Ureter (tissue), 1 donor: ENCODE data around the gene ABCF2. TPM values are rescaled to one million over a fixed set of nuclear protein-coding genes. Genes with fewer than 3 reads are reported as not detected.

Experiments used
- DNase-seq: peaks from one replicate; pipeline ENCODE4 v3.0.0-alpha.2; 2020; ENCODE audit warnings: low spot score
- total RNA-seq: library from RNA; stranded (reverse); gene quantifications from one replicate; pipeline ENCODE4 v1.2.4, GENCODE V29; 2023
- donor health status: DM: yes; HTN: yes; CAD: no.

ABCF2 gene
- total RNA-seq, 1 donor from 2014 or later: 33.9 TPM

DNA sequence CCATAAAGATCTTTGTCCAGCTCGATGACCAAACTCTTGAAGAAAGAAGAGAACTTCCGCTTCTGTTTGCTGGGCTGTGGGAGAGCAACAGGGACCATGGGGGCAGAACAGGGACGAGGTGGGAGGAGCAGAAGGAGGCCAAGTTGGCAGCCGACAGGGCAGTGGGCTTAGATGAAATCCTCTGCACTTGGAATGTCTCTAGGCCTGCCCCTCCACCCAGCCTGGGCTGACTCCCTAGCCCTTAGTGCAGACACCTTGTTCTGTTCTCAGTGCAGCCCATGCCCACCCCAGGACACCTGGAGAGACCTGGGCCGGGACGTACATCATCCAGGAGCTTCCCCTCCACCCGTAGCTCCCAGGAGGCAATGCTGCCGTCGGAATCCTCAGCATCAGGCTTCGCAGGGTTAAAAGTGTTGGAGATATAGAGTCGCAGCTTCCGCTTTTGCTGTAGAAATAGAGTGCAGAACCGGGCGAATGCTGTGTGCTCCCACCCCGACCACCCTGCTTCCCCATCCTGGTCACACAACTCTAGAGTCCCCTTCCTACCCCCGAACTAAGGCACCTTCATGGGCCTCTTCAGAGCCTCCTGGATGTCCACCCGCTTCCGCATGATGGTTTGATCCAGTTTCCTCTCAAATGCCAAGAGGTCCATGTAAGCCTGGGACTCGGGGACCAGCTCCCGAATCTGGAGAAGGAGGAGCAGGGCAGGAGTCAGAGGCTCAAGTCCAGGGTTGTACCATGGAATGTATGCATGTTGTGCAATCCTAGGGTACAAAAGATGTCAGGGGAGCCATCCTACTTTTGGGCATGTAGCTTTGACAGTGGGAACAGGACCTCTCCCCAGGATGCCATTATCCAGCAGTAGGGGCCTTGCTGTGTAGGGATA is 15.4 kb upstream of the ABCF2 start:
- DNase-seq: no peak

DNA sequence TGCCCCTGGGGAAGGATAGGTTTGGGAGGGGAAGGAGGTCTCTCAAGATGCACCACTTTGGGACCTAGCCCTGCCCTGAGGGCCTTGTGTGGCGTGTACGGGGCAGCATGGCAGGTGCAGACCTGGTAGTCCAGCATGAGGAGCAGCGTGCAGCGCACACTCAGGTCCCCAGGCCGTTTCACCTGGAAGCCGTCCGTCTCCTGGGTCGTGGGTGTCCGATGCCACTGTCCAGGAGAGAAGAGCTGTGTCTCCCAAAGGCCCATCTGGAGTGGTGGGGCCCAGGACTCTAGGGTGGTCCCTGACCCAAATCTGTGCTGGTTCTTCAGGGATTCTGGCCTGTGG is 14.7 kb upstream of the ABCF2 start:
- no peak for DNase-seq

DNA sequence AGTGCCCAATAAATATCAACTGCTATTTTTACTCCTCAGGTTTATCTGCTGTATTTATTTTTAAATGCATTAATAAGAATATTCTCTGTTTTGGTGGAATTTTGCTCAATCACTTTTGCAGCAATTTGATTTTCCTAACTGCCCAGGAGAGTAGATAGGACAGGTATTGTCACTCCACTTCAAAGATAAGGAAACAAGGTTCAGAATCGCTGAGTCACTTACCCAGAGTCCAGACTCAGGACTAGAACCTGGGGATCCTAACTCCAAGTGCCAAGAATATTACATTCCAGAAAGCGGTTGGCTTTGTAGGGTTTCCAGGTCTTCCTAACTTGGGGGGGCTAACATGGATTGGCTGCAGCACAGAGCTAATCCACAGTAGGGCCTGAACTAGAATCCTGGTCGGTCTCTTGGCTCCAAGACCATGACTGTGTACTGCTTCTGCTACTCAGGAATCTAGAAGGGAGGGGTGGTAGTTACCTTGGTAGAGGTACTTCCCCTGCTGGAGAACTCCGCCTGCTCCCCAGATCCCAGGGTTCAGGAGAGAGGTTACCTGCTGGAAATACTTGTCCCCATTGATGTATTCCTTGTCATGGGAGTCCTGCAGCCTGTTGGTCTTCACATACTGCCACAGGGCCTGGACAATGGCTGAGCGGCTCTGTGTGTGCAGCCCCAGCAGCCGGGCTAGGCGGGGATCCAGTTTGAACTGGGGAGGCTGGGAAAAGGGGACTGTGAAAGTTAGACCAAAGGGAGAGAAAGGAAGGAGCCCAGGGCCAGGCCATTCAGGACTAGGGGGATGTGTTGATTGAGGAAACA is 14.1 kb upstream of the ABCF2 start:
- no peak for DNase-seq

DNA sequence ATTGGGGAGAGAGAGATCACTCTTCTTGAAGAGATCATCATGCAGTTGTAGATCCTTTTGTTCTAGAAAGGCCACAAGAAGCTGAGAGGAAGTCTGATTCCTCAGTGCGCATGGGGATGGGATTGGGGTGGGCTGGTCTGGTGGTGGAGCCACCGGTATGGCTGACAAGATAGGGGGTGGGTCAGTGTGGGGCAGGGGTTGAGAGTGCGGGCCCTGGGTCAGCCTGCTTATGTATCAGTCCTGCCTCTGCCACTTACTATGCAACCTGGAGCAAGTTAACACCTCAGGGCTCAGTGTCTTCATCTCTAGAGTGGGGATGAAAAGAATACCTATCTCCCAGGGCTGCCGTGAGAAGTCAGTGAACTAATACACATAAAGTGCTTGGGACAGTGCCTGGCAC is 13.5 kb upstream of the ABCF2 start:
- DNase-seq: no peak

DNA sequence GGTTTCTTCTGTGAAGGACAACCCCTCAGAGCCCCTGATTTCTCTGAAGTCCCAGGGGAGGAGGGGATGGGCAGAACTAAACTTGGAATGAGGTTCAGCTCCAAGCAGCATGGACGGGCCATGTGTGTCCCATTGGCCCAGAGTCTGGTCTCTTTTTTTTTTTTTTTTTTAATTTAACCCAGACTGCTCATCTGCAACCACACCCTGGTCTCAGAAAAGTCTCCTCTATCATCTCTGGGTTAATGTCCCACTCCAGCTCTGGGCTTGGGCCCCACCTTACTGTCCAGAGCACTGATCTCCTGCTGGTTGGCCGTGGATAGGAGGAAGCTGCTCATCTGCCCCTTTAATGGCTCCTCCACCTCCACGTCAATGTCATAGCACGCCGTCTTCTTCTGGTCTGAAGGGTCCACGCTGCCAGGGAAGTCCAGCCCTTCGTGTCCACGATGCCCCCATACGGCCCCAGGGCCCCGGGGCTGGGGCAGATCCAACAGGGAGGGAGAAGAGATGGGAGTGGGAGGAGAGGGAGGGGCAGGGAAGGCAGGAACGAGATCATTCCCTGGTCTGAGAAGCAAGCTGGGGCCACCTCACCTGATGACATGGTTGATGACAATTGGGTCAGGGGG is 12.9 kb upstream of the ABCF2 start:
- no peak for DNase-seq

DNA sequence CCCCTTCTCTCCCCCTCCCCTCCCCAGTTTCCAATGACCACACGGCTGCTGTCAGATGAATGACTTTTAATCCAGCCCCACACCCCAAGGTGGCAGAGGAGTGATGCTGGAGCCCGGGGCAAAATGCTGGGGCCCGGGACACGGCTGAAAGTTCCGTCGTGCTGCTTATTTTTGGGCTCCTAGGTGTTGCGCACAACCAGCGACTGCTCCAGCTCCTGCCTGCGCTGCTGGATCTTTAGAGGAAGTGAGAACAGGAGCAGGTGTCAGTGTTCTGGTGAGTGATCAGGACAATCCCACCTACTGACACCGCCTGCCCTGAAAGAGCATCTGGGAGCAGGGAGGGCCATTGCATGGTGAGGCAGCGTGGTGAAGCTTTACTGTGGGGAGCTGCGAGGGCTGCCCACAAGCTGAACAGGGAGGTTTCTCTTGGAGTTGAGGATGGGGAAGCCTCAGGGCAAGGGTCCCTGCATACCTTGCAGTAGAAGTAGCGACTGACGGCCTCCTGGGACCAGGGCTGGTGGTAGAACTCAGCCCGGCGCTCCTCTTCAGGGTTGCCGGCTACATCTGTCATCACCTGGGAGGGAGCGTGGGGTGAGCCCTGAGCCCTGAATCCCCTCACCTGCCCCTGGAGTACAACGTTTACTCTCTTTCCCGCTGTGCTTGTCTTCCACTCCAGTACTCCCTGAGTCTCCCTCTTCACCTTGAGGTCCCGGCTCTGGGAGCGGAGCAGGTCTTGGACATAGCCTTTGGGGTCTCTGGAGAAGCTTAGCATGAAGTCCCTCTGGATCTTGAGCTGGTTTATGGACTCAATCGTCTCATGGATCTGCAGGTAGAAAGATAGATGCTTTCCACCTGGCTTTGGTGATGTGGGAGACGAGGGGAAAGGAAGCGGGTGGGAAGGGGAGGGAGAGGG is 12.2 kb upstream of the ABCF2 start:
- no peak for DNase-seq

DNA sequence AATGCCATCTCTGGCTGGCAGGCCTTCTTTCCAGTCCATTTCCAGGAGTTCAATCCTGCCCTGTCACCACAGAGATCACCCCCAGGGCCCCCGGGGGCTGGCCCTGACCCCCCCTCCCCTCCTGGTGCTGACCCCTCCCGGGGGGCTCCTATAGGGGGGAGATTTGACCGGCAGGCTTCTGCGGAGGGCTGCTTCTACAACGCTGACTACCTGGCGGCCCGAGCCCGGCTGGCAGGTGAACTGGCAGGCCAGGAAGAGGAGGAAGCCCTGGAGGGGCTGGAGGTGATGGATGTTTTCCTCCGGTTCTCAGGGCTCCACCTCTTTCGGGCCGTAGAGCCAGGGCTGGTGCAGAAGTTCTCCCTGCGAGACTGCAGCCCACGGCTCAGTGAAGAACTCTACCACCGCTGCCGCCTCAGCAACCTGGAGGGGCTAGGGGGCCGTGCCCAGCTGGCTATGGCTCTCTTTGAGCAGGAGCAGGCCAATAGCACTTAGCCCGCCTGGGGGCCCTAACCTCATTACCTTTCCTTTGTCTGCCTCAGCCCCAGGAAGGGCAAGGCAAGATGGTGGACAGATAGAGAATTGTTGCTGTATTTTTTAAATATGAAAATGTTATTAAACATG is 11.3 kb upstream of the ABCF2 start:
- DNase-seq: no peak

DNA sequence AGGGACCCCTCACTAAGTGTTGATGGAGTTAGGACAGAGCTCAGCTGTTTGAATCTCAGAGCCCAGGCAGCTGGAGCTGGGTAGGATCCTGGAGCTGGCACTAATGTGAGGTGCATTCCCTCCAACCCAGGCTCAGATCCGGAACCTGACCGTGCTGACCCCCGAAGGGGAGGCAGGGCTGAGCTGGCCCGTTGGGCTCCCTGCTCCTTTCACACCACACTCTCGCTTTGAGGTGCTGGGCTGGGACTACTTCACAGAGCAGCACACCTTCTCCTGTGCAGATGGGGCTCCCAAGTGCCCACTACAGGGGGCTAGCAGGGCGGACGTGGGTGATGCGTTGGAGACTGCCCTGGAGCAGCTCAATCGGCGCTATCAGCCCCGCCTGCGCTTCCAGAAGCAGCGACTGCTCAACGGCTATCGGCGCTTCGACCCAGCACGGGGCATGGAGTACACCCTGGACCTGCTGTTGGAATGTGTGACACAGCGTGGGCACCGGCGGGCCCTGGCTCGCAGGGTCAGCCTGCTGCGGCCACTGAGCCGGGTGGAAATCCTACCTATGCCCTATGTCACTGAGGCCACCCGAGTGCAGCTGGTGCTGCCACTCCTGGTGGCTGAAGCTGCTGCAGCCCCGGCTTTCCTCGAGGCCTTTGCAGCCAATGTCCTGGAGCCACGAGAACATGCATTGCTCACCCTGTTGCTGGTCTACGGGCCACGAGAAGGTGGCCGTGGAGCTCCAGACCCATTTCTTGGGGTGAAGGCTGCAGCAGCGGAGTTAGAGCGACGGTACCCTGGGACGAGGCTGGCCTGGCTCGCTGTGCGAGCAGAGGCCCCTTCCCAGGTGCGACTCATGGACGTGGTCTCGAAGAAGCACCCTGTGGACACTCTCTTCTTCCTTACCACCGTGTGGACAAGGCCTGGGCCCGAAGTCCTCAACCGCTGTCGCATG is 10.5 kb upstream of the ABCF2 start:
- no peak for DNase-seq

DNA sequence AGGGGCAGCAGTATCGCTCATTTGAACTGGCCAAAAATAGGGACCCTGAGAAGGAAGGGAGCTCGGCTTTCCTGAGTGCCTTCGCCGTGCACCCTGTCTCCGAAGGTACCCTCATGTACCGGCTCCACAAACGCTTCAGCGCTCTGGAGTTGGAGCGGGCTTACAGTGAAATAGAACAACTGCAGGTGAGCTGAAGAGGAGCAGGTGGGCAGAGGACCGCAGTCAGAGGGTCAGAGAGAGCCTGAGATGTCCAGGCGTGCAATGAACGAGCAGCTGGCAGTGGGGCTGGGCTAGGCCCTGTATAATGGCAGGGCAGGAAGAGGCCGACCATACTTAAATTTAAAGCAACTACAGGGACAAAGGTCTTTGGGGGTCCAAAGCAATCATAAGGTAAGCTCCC is 9.4 kb upstream of the ABCF2 start:
- no peak for DNase-seq

DNA sequence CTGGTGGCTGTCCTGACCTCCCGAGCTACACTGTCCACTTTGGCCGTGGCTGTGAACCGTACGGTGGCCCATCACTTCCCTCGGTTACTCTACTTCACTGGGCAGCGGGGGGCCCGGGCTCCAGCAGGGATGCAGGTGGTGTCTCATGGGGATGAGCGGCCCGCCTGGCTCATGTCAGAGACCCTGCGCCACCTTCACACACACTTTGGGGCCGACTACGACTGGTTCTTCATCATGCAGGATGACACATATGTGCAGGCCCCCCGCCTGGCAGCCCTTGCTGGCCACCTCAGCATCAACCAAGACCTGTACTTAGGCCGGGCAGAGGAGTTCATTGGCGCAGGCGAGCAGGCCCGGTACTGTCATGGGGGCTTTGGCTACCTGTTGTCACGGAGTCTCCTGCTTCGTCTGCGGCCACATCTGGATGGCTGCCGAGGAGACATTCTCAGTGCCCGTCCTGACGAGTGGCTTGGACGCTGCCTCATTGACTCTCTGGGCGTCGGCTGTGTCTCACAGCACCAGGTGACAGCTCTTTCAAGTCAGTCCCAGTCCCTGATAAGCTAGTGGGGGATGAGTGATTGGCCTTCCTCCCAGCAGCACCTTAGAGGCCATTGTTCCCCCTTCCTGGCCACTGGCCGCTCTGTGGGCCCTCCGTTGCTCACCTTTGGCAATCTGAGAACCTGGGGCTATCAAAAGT is 8.2 kb upstream of the ABCF2 start:
- no peak for DNase-seq

DNA sequence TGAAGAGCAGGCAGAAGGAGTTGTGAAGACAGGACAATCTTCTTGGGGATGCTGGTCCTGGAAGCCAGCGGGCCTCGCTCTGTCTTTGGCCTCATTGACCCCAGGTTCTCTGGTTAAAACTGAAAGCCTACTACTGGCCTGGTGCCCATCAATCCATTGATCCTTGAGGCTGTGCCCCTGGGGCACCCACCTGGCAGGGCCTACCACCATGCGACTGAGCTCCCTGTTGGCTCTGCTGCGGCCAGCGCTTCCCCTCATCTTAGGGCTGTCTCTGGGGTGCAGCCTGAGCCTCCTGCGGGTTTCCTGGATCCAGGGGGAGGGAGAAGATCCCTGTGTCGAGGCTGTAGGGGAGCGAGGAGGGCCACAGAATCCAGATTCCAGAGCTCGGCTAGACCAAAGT is 6.8 kb upstream of the ABCF2 start:
- no peak for DNase-seq

DNA sequence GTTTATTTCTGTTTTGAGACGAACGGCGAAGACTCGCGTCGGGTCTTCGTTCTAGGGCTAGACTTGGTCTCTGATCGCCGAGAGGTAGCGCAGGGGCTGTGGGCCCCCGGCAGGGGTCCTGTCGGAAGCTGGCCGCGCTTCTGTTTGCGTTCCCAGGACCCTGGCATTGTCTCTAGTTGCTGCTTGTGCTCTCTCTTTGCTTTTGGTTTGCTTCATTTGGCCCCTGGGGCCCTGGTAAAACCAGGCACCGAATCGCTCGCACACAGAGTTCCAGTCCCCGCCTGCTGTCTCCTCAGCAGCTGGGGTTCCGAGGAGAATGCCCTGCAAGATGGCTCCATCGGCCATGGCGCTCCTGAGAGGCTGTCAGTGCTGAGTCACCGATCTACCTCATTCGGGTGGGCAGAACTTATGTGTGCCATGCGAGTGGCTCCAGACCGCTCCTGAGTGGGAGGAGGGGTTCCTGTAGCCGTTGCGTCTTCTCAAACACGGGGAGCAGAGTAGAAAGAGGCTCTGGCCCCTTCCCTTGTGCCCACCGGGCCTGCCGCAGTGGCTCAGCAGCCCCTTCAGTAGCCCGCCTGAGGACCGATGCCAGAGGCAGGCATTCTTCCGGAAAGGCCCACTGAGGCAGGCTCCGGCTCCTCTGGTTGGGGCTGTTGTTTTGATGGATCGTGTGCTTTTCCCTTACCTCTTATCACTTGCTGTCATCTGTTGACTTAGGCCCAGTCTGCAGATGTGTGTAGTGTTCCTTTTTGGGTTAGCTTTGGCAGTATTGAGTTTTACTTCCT is 6.1 kb upstream of the ABCF2 start:
- DNase-seq: no peak

DNA sequence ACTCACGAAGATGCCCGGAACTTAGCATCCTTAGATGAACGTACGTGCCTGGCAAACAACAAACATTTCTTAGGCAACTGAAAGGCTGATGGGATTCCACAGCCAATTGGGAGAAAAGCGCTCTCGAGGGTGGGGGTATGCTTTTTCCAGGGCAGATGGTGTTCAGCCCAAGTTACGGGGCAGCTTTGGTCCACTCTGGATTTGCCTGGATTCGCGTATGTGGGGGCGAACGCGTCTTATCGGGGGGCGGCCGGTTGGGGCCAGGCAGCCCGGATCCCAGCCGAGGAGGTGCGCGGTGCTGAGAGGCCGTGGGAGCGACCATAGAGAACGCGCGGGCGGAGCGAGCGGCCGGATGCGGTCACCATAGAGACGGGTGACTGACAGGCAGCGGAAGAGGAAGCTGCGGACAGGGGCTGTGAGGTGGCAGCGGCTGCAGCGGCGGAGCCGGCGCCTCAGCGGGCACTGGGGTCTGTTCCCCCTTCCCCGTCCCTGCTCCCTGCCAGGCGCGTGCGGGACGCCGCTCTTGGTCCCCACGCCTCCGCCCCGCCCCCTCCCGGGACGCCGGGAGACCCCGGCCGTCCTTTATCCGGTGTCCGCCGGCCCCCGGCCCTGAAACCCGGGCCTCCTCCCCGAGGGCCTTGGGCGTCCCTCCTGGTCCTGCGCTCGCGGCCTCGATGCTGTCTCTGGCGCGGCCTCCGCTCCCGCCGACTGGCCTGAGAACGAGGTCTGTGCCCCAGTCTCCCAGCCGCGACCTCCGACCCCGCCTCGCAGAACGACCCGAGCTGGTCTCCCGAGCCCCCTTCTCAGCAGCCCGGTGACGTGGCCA is 5.3 kb upstream of the ABCF2 start, which contains the start of gene CHPF2:
TSS of gene CHPF2 (plus strand) at position 393 of the 826 bp plus-strand sequence. CDS start 1,529 bp downstream, outside the sequence.
- peak; percentile 93 for DNase-seq

DNA sequence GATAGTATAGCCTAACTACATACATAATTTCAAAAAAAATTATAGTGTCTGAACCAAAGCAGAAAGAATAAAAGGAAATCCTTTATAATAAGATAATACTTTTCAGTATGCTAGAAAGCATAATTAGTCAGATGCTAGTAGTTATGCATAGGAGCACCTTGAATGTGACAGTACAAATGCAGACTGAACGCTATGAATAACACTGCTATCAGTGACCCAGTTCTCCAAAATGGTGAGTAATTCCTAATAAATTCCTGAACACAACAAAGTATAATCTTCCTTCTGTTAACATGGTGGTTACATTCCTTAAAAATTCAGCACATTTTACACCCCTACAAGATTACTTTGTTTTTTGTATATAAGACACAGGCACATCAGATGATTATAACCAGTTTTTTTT is 4.1 kb upstream of the ABCF2 start:
- DNase-seq: no peak

DNA sequence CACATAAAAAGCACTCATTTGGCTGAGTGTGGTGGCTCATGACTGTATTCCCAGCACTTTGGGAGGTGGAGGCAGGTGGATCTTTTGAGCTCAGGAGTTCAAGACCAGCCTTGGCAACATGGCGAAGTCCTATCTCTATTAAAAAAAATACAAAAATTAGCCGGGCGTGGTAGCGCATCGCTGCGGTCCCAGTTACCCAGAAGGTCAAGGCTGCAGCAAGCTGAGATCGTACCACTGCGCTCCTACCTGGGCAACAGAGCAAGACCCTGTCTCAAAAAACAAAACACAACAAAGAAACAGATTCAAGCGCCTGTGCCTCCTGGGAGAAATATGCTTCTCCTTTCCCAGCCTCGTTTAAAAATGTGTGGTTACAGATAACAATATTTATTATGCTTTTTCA is 2.2 kb upstream of the ABCF2 start:
- DNase-seq: no peak

DNA sequence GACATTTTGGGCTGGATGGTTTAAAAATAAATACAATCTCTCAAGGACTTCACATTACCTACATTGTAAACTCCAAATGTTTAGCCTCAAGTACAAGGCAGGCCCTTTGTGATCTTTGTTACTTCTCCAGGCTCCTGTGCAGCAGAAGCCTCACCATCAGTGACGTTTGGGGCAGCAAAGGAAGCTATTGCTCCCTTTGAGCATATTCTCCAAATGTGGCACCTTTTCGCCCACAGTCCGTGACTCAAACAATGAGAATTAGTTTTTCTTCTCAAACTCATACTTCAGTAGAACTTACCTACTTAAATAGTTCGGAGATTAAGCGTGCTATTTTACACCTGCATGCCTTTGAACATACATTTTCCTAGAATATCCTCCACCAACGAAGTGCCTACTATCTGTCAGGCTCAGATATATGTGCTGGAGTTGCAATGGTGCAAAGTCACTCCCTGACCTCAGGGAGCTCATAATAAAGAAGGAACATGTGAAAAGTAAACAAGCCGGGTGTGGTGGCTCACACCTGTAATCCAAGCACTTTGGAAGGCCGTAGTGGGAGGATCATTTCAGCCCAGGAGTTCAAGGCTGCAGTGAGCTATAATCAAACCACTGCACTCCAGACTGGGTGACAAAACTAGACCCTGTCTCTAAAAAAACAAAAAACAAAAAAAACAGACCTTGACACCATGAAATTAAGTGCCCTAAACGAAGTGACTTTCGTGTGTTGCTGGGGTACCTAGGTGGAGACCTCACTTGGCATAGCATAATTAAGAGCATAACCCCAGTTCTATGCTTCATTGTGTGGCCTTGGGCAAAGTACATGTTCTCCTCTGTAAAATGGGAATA is 1.2 kb upstream of the ABCF2 start:
- no peak for DNase-seq

DNA sequence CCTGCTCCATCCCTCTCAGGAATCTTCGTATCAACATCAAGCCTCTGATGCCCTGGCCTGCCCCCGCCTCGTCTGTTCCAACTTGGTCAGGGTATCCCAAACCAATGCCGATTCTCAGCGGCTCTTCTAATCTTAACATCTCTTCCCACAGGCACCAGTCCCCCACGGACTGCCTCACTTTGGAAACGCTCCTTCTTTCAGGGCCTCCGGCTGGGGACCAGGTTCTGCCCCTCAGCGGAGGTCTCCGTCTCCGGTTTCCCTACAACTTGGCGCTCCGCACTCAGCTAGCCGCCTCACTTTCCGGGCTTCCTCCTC is 488 bp downstream of the ABCF2 start:
- DNase-seq: no peak
